CD4-positive, alpha-beta T cell (primary cell): ENCODE measurements around the gene RIN3. TPM values are rescaled to one million over a fixed set of nuclear protein-coding genes. Genes with fewer than 3 reads are reported as not detected.

ENCODE experiments used
- ATAC-seq: fragments of 200-7000 bp; cut with Tn5 transposase; one replicate; pipeline ENCODE4 v1.10.0; 2022; ENCODE audit warnings: mild to moderate bottlenecking; ENCODE audit not compliant: poor library complexity
- CTCF ChIA-PET: fragments of 350-600 bp; sonication (Branson Sonifier 250); formaldehyde crosslinking; loops from one replicate; lab custom pipeline; 2021; ENCODE audit warnings: antibody characterized with exemption, inconsistent platforms; lab: Charles Lee
- POLR2A ChIA-PET: fragments of 350-600 bp; sonication (Branson Sonifier 250); formaldehyde crosslinking; loops from one replicate; lab custom pipeline; 2021; ENCODE audit warnings: antibody characterized with exemption, inconsistent platforms; lab: Charles Lee
- DNase-seq, 14 experiments: peaks; one replicate each; pipeline ENCODE4 v3.0.0-alpha.2; 2013 to 2020; ENCODE audit warnings: mixed read lengths in 2 of 14
- H3K27ac ChIP-seq, 2 donors: one replicate each; pipeline versions ENCODE4 v1.5.1 to v1.7.0; 2013; ENCODE audit warnings: low read length in 2 of 2, low read depth in 1 of 2, mild to moderate bottlenecking in 1 of 2
- H3K27me3 ChIP-seq, 2 experiments: 1 replicate in 1 of 2; 2 replicates in 1 of 2; pipeline versions ENCODE4 v1.6.1 to v1.7.0; 2013; ENCODE audit warnings: low read length in 2 of 2, control low read depth in 1 of 2, mild to moderate bottlenecking in 1 of 2, moderate library complexity in 1 of 2; ENCODE audit not compliant: insufficient read depth in 2 of 2, control insufficient read depth in 1 of 2
- H3K36me3 ChIP-seq: one replicate; pipeline ENCODE4 v1.6.1; 2013; ENCODE audit warnings: low read length, control low read depth; ENCODE audit not compliant: insufficient read depth
- H3K4me1 ChIP-seq: one replicate; pipeline ENCODE4 v1.6.1; 2013; ENCODE audit warnings: low read length, control low read depth; ENCODE audit not compliant: insufficient read depth
- H3K4me3 ChIP-seq: one replicate; pipeline ENCODE4 v1.5.1; 2013; ENCODE audit warnings: mild to moderate bottlenecking, low read length, moderate library complexity
- H3K9me3 ChIP-seq, 2 experiments: 1 replicate in 1 of 2; 2 replicates in 1 of 2; pipeline versions ENCODE4 v1.6.1 to v1.7.0; 2013; ENCODE audit warnings: low read length in 2 of 2, mild to moderate bottlenecking in 2 of 2, control low read depth in 1 of 2, moderate library complexity in 1 of 2; ENCODE audit not compliant: control insufficient read depth in 1 of 2, insufficient read depth in 1 of 2
- H3K27ac Mint-ChIP-seq: one replicate; pipeline ENCODE4 v1.8.0; 2020; ENCODE audit warnings: mixed read lengths
- H3K27me3 Mint-ChIP-seq: one replicate; pipeline ENCODE4 v1.8.0; 2021; ENCODE audit warnings: mixed read lengths
- H3K36me3 Mint-ChIP-seq: one replicate; pipeline ENCODE4 v1.8.0; 2021; ENCODE audit warnings: low read depth, mixed read lengths
- H3K4me1 Mint-ChIP-seq: one replicate; pipeline ENCODE4 v1.8.0; 2021; ENCODE audit warnings: low read depth, mixed read lengths
- H3K4me3 Mint-ChIP-seq: one replicate; pipeline ENCODE4 v1.8.0; 2020; ENCODE audit warnings: mild to moderate bottlenecking, mixed read lengths
- H3K9me3 Mint-ChIP-seq: one replicate; pipeline ENCODE4 v1.8.0; 2020; ENCODE audit warnings: mixed read lengths
- CTCF ChIP-seq: fragments of 200-600 bp; IDR thresholded peaks from one replicate; pipeline ENCODE4 v1.8.0; 2022; ENCODE audit warnings: antibody characterized with exemption, mild to moderate bottlenecking
- intact Hi-C, 2 experiments: fragments of 100-400 bp; cut with DNase I in 1 of 2; cut with micrococcal nuclease in 1 of 2; formaldehyde crosslinking; loops; one replicate each; pipeline versions ENCODE4 v1.15.1 to v1.9.0; 2023 to 2025; cut with DNase I, micrococcal nuclease
- total RNA-seq, 174 experiments: library from RNA in 2 of 174; stranded (reverse) in 2 of 174; gene quantifications; one replicate each; pipeline ENCODE4 v1.2.3 and lab custom pipeline; 2021 to 2026

Gene RIN3
- total RNA-seq, 2 experiments from 2014 or later = 67.9 to 72.2 TPM

DNA sequence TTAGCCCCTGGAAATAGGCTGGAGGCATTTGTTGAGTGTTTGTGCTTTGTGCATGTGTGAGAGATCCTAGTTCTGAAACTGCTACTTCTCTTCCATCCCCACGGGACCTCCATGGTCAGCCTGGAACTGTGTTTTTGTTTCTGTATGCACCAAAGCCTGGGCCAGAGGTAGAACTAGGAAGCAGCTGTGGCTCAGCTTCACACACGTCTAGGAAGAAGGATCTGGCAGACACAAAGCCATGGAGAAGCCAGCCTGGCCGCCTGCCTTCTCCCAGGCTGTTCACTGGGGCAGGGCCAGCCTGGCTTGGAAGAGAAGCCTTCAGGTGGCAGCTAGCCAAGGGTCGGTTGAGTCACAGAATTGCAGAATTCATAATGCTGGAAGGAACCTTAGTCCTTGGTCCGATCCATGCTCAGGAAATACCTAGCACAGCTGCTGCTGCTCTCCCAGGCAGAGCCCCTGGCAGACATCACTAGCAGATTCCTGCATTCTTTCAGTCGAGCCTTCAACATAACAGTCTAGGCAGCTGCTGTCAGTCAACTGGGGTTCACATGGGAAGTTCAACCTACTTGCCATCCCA, 27.0 kb downstream of the RIN3 start:
- no peak overlapping the region for H3K4me3 ChIP-seq
- ChIA-PET CTCF (no interaction called here), POLR2A (interaction anchor here (0.8 kb wide), 1 partner anchor 46 kb away, joined by 3 read pairs; no protein-coding TSS in a partner anchor)
- Mint-ChIP-seq H3K9me3 (no peaks in the 10 kb centered on the region), H3K27ac (peak overlapping the region; percentile 50), H3K4me1 (peaks cover 59% of the 10 kb centered on the region), H3K36me3 (no peaks in the 10 kb centered on the region), H3K4me3 (peak overlapping the region; percentile 35), H3K27me3 (no peaks in the 10 kb centered on the region)
- no peaks in the 10 kb centered on the region for H3K27me3 ChIP-seq
- peaks cover 35% of the 10 kb centered on the region for H3K4me1 ChIP-seq
- no peak for TF ChIP-seq CTCF
- DNase-seq (no peak), ATAC-seq (no peak)
- H3K9me3 ChIP-seq = no peaks in the 10 kb centered on the region
- no peak overlapping the region for H3K27ac ChIP-seq
- no peaks in the 10 kb centered on the region for H3K36me3 ChIP-seq
- intact Hi-C loops = loop anchor here in 1 of 2 experiments (10.0 kb wide), 1 partner anchor 114 kb away; no protein-coding TSS in a partner anchor

DNA sequence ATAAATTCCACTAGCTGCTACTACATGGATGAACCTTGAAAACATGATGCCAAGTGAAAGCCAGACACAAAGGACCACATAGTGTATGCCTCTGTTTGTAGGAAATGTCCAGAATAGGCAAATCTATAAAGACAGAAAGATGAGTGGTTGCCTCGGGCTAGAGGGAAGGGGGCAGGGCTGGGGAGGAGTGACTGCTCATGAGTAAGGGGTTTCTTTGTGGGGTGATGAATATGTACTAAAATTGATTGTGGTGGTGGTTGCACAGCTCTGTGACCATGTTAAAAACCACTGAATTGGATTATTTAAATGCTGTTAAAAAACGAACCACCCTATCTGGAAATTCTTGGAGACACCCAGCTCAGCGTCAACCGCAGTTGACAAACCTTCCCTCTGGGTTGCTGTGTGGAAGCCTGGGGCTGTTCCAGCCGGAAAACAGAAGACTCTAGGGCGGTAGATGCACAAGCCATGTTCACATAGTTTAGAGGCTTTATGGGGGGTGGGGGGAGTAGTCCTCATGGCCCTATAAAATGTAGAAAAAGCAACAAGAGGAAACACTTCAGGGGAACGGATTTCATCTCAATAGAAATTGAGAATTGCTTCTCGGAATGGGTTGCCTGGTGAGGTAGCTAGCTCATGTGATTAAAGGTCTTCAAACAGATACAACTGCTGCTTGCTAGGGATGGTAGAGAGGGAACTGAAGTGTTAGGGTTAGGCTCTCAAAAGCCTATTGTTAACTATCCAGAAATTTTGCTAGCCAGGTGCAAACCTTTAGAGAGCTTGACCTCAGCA, 29.4 kb downstream of the RIN3 start:
- Histone ChIP-seq H3K27me3 (no peaks in the 10 kb centered on the region), H3K27ac (no peak overlapping the region), H3K9me3 (no peaks in the 10 kb centered on the region), H3K4me1 (peaks cover 27% of the 10 kb centered on the region), H3K4me3 (no peak overlapping the region), H3K36me3 (no peaks in the 10 kb centered on the region)
- Mint-ChIP-seq H3K4me3 (no peak overlapping the region), H3K4me1 (peaks cover 47% of the 10 kb centered on the region), H3K36me3 (no peaks in the 10 kb centered on the region), H3K9me3 (no peaks in the 10 kb centered on the region), H3K27me3 (no peaks in the 10 kb centered on the region), H3K27ac (no peak overlapping the region)
- ATAC-seq (no peak), DNase-seq (no peak)
- ChIA-PET POLR2A (interaction anchor here (1.1 kb wide), 1 partner anchor 44 kb away, joined by 3 read pairs; no protein-coding TSS in a partner anchor), CTCF (no interaction called here)
- TF ChIP-seq CTCF = no peak
- intact Hi-C loops = loop anchor here in 1 of 2 experiments (10.0 kb wide), 1 partner anchor 112 kb away; no protein-coding TSS in a partner anchor

- no peak overlapping the region for H3K4me3 ChIP-seq
- Mint-ChIP-seq H3K9me3 (no peaks in the 10 kb centered on the region), H3K4me1 (peaks cover 43% of the 10 kb centered on the region), H3K27ac (peak overlapping the region; percentile 35), H3K27me3 (no peaks in the 10 kb centered on the region), H3K4me3 (no peak overlapping the region), H3K36me3 (no peaks in the 10 kb centered on the region)
- DNase-seq (no peak), ATAC-seq (no peak)
- intact Hi-C loops = loop anchor here in 1 of 2 experiments (10.0 kb wide), 1 partner anchor 111 kb away; no protein-coding TSS in a partner anchor
- no peaks in the 10 kb centered on the region for H3K9me3 ChIP-seq
- ChIA-PET POLR2A (interaction anchor here (1.1 kb wide), 2 partner anchors 9 to 42 kb away, joined by 3 read pairs; no protein-coding TSS in a partner anchor), CTCF (interaction anchor here (0.9 kb wide), 1 partner anchor 12 kb away, joined by 3 read pairs; no protein-coding TSS in a partner anchor)
- no peaks in the 10 kb centered on the region for H3K27me3 ChIP-seq
- H3K4me1 ChIP-seq = peaks cover 15% of the 10 kb centered on the region
- H3K27ac ChIP-seq = no peak overlapping the region
- no peak for TF ChIP-seq CTCF
- no peaks in the 10 kb centered on the region for H3K36me3 ChIP-seq
Measured at GRCh38 chr14:92544051-92544720, 30.6 kb downstream of the RIN3 start.
